Measurements from ENCODE around the gene TBC1D22A.
A peak's percentile ranks its signal among the peaks of the same experiment; 100 is the strongest.

TBC1D22A gene

DNA sequence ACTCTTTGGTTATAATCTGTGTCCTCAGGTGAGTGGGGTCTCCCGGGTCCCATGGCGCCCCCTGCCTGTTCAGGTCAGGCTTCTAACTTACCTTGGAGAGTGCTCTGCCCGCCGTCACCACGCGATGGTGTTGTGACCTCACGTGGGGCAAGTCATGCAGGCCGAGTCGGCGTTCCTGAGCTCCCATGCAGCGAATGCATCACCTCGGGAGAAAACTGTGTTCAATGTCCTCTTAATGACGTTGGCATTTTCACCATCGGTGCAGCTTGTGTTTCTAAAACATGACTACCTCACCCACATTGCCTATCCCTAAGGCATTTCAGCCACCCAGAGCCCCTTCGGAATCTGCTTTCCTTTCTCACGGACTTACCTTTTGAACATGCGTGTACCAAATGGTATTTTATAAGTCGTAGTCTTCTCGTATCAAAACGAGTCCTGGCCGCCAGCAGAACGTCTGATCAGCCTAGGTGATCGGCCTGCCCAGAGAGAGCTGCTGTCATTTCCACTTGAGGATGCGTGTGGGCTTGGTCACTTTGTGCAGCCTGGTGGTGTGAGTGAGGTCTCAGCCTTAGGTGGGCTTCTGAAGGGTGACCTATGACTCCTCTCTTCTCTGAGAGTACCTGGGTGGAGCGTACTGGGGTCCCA is 64.8 kb downstream of the TBC1D22A start:
- Histone ChIP-seq H3K9ac (ENCODE audit: low read length in 2 of 2) (no peak overlapping the region), H3K9me3 (ENCODE audit: control insufficient read depth in 2 of 2, low read length in 2 of 2) (no peaks in the 10 kb centered on the region), H3K27ac (ENCODE audit: low read length) (no peak overlapping the region), H3K27me3 (ENCODE audit: control insufficient read depth in 1 of 2, insufficient read depth in 2 of 2, low read length in 2 of 2) (no peaks in the 10 kb centered on the region), H3K4me3 (ENCODE audit: low read length in 2 of 2) (no peak overlapping the region), H3K4me1 (ENCODE audit: control insufficient read depth, insufficient read depth, low read length) (peaks cover 28% of the 10 kb centered on the region), H3K36me3 (ENCODE audit: control insufficient read depth in 2 of 2, insufficient read depth in 2 of 2, low read length in 2 of 2) (peaks cover 0 to 11% of the 10 kb centered on the region in 2 donors)

DNA sequence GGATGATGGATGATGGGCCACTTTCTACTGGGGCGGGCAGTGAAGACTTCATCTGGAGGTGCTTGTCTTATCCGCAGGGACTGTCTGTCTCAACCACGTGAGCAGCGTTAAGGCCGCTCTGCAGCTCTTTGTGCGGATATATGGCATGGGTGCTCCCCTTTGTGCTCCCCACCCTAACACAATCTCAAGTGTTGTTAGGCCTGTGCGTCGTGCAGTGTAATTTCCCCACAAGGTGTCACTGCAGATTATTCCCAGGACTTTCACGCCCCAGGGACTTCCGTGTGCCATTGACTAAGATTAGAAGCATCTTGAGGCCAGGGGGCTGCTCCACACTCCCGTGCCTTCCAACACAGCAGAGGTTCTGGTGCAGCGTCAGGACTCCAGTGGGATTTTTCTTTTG is 65.3 kb downstream of the TBC1D22A start:
- H3K4me1 ChIP-seq (ENCODE audit: control insufficient read depth, insufficient read depth, low read length): peaks cover 28% of the 10 kb centered on the region
- H3K9me3 ChIP-seq (ENCODE audit: control insufficient read depth in 2 of 2, low read length in 2 of 2): no peaks in the 10 kb centered on the region
- no peaks in the 10 kb centered on the region for H3K27me3 ChIP-seq (ENCODE audit: control insufficient read depth in 1 of 2, insufficient read depth in 2 of 2, low read length in 2 of 2)
- peaks cover 0 to 10% of the 10 kb centered on the region in 2 donors for H3K36me3 ChIP-seq (ENCODE audit: control insufficient read depth in 2 of 2, insufficient read depth in 2 of 2, low read length in 2 of 2)
- H3K4me3 ChIP-seq (ENCODE audit: low read length in 2 of 2): no peak overlapping the region
- H3K9ac ChIP-seq (ENCODE audit: low read length in 2 of 2): no peak overlapping the region
- no peak overlapping the region for H3K27ac ChIP-seq (ENCODE audit: low read length)

DNA sequence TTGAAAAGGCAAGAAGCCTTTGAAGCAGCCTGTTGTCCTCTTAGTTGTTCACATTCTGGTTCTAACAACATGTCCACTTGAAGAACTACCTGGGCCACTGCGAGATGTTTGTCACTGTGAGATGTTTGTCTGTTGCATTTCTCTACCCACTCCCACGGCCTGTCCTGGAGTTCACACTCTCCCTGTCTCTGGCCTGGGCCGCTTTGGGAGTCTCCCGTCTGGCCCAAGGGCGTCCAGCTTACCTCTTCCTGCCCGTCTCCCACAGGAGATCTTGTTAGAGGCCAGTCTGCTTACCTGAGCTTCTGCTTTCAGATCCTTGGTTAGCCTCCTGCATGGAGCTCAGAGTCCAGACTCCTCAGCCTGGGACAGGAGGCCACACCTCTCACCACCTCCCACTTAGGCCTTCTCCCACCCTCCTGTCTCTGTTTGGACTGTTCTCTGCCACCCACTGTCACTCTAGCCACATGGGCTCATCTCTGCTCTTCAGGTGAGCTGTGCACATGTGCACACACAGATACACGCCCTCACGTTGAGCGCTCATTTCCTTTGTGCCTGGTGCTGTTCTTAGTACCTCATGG is 66.0 kb downstream of the TBC1D22A start:
- Histone ChIP-seq H3K9me3 (ENCODE audit: control insufficient read depth in 2 of 2, low read length in 2 of 2) (no peaks in the 10 kb centered on the region), H3K9ac (ENCODE audit: low read length in 2 of 2) (no peak overlapping the region), H3K27me3 (ENCODE audit: control insufficient read depth in 1 of 2, insufficient read depth in 2 of 2, low read length in 2 of 2) (no peaks in the 10 kb centered on the region), H3K4me1 (ENCODE audit: control insufficient read depth, insufficient read depth, low read length) (peaks cover 28% of the 10 kb centered on the region), H3K36me3 (ENCODE audit: control insufficient read depth in 2 of 2, insufficient read depth in 2 of 2, low read length in 2 of 2) (peaks cover 0 to 6% of the 10 kb centered on the region in 2 donors), H3K4me3 (ENCODE audit: low read length in 2 of 2) (no peak overlapping the region), H3K27ac (ENCODE audit: low read length) (no peak overlapping the region)

DNA sequence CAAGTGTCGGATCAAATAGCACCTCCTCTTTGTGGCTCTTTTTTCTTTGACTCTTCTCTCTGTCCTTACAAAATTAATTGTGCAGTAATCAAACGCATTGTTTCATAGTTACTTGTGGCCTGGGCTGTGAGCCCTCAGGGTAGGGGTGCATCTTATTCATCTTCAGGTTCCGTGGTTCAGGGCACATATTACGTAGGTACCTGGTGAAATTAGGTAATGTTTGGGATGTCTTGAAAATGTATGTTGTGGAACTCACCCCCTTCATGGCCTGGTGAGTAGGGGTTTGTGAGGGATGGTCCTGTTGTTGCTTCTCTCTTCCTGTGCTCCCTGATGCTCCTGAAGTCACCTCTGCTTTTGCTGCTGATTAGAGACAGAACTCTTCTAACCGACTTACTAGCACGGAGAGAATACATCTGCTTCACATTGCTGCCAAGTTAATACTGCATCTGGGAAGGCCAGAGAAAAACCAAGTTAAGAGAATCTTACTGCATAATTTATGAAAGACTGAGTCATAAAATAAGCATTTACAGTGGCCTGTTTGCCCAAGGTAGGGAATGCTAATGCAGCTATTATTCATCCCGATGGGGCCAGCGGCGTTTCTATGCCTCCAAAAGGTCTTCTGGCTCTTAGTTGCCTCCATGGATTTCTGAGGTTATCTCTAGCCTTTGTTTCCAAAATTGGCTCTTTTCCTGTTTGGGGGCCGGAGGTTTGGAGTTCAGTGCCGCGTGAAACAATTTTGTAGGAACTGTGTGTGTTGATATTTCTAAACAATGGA is 66.9 kb downstream of the TBC1D22A start:
- Histone ChIP-seq H3K4me1 (ENCODE audit: control insufficient read depth, insufficient read depth, low read length) (peaks cover 28% of the 10 kb centered on the region), H3K9me3 (ENCODE audit: control insufficient read depth in 2 of 2, low read length in 2 of 2) (no peaks in the 10 kb centered on the region), H3K36me3 (ENCODE audit: control insufficient read depth in 2 of 2, insufficient read depth in 2 of 2, low read length in 2 of 2) (peaks cover 0 to 3% of the 10 kb centered on the region in 2 donors), H3K27me3 (ENCODE audit: control insufficient read depth in 1 of 2, insufficient read depth in 2 of 2, low read length in 2 of 2) (no peaks in the 10 kb centered on the region), H3K27ac (ENCODE audit: low read length) (peak overlapping the region; percentile 49), H3K4me3 (ENCODE audit: low read length in 2 of 2) (peak overlapping the region in 1 of 2 donors; percentile 35), H3K9ac (ENCODE audit: low read length in 2 of 2) (peak overlapping the region; percentile 4 to 29)

DNA sequence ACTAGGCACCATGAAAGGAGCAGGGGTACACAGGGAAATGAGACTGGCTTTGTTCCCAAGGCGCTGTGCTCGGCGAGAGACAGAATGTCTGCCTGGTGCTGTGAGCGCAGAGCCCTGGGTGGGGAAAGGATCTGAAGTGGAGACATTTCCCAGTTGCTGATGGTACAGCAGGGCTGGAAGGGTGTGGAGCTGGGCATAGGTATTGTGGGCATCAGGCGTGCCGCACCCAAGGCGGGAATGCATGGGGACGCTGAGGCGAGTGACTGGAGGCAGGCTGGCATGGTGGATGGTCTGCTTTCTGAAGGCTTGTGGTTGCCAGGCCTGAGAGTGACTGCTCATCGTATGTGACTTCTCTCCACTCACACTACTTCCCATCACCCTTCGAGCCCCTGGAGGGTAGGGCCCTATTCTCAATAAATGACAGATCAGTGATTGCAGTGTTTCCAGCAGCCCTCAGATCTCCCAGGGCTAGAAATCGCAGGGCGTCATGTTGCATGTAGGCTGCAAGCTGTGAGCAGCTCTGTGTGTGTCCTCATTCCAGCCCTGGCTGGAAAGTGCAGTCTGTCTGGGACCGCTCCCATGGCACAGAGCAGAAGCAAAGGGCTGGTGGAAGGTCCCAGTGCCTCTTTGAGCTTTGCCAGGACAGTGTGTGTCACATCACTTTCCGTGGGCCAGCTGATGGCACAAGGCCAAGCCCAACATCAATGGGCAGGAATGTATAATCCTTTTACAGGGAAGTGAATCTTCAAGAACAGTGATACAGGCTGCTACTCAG is 67.7 kb downstream of the TBC1D22A start:
- Histone ChIP-seq H3K9ac (ENCODE audit: low read length in 2 of 2) (peak overlapping the region; percentile 4 to 29), H3K4me3 (ENCODE audit: low read length in 2 of 2) (peak overlapping the region; percentile 3 to 35), H3K4me1 (ENCODE audit: control insufficient read depth, insufficient read depth, low read length) (peaks cover 28% of the 10 kb centered on the region), H3K27ac (ENCODE audit: low read length) (peak overlapping the region; percentile 49), H3K36me3 (ENCODE audit: control insufficient read depth in 2 of 2, insufficient read depth in 2 of 2, low read length in 2 of 2) (peaks cover 0 to 3% of the 10 kb centered on the region in 2 donors), H3K9me3 (ENCODE audit: control insufficient read depth in 2 of 2, low read length in 2 of 2) (peaks cover 0 to 4% of the 10 kb centered on the region in 2 donors), H3K27me3 (ENCODE audit: control insufficient read depth in 1 of 2, insufficient read depth in 2 of 2, low read length in 2 of 2) (no peaks in the 10 kb centered on the region)

DNA sequence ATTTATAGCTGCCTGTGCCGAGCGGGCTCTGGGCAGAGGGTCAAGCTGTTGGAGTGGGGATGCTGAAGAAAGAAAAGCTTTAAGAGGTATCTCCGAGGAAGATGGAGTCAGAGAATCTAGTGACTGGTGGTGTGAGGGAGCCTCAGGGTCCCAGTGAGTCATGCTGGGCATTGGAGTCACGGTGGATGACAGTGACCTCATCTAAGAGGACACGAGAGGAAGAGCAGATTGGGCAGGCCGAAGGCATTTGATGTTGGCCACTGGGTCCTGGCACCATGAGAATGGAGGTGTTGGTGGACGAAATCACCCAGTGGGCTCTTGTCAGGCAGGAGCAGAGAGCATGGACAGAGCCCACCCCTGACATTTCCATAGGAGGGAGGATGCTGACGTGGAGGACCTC is 68.4 kb downstream of the TBC1D22A start:
- Histone ChIP-seq H3K27ac (ENCODE audit: low read length) (no peak overlapping the region), H3K4me3 (ENCODE audit: low read length in 2 of 2) (no peak overlapping the region), H3K9me3 (ENCODE audit: control insufficient read depth in 2 of 2, low read length in 2 of 2) (peaks cover 0 to 4% of the 10 kb centered on the region in 2 donors), H3K4me1 (ENCODE audit: control insufficient read depth, insufficient read depth, low read length) (peaks cover 28% of the 10 kb centered on the region), H3K9ac (ENCODE audit: low read length in 2 of 2) (no peak overlapping the region), H3K36me3 (ENCODE audit: control insufficient read depth in 2 of 2, insufficient read depth in 2 of 2, low read length in 2 of 2) (peaks cover 0 to 3% of the 10 kb centered on the region in 2 donors), H3K27me3 (ENCODE audit: control insufficient read depth in 1 of 2, insufficient read depth in 2 of 2, low read length in 2 of 2) (no peaks in the 10 kb centered on the region)

DNA sequence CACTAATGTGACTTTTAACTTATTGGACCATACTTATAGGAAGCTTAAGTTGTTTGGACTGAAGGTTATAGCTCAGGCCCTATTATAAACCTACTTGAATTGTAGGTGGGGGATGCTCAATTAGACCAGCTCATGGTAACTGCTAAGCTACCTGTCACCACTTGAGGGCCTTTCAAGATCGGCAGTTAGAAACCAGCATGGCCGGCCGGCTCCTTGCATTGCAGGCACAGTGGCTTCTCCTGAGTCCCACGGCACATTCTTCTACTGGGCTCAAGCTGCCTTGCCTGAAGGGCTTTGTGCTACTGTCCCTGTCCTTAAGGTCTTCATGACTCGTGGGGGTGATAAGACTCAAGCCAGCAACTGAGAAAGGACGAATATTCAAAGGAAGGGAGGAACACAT is 70.8 kb downstream of the TBC1D22A start:
- H3K27me3 ChIP-seq (ENCODE audit: control insufficient read depth in 1 of 2, insufficient read depth in 2 of 2, low read length in 2 of 2): no peaks in the 10 kb centered on the region
- H3K36me3 ChIP-seq (ENCODE audit: control insufficient read depth in 2 of 2, insufficient read depth in 2 of 2, low read length in 2 of 2): no peaks in the 10 kb centered on the region
- no peak overlapping the region for H3K4me3 ChIP-seq (ENCODE audit: low read length in 2 of 2)
- no peak overlapping the region for H3K9ac ChIP-seq (ENCODE audit: low read length in 2 of 2)
- H3K4me1 ChIP-seq (ENCODE audit: control insufficient read depth, insufficient read depth, low read length): peaks cover 28% of the 10 kb centered on the region
- H3K9me3 ChIP-seq (ENCODE audit: control insufficient read depth in 2 of 2, low read length in 2 of 2): peaks cover 0 to 4% of the 10 kb centered on the region in 2 donors
- H3K27ac ChIP-seq (ENCODE audit: low read length): no peak overlapping the region

DNA sequence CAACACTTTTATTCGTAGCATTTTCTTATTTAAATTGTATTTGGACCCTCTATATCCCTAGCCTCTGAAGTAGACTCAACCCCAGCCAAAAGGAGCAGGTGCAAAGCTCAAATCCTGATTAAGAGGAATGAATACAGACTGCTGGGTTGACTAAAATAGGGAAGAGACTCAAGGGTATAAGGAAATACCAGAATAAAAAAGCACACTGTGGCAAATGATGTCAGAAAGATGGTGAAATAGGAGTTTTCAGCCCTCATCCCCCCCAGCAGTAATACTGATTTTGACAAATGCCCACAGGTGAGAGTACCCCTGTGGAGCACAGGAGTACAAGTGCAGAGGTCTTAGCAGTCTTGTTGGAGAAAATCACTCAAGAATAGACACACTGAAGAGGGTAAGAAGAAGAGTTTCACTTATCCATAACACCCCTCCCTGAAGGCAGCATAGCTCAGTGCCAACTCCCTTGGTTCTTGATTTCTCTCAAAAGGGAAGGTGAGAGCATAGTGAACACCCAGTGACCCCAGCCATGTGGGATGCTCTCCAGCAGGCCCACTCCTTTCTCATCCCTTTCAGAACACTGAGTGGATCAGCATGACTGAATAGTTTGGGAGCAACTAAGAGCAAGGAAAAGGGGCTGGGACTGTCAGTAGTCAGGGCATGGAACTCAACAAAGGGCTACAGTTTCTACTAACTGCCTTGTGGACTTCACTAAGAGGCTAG is 71.7 kb downstream of the TBC1D22A start:
- Histone ChIP-seq H3K9ac (ENCODE audit: low read length in 2 of 2) (no peak overlapping the region), H3K27me3 (ENCODE audit: control insufficient read depth in 1 of 2, insufficient read depth in 2 of 2, low read length in 2 of 2) (no peaks in the 10 kb centered on the region), H3K4me3 (ENCODE audit: low read length in 2 of 2) (no peak overlapping the region), H3K4me1 (ENCODE audit: control insufficient read depth, insufficient read depth, low read length) (peaks cover 19% of the 10 kb centered on the region), H3K27ac (ENCODE audit: low read length) (no peak overlapping the region), H3K9me3 (ENCODE audit: control insufficient read depth in 2 of 2, low read length in 2 of 2) (peaks cover 0 to 4% of the 10 kb centered on the region in 2 donors), H3K36me3 (ENCODE audit: control insufficient read depth in 2 of 2, insufficient read depth in 2 of 2, low read length in 2 of 2) (no peaks in the 10 kb centered on the region)

DNA sequence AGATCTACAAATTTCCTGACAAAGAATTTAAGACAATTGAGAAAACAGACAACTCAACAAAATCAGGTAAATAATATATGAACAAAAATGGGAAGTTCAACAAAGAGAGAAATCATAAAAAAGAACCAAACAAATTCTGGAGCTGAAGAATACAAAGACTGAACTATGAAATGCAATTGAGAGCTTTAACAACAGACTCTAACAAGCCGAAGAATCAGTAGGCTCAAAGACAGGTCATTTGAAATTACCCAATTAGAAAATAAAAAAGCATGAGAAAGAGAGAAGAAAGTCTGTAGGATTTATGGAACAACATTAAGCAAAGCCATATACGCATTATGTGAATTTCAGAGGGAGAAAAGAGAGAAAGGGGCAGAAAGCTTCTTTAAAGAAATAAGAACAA is 72.8 kb downstream of the TBC1D22A start:
- Histone ChIP-seq H3K27ac (ENCODE audit: low read length) (no peak overlapping the region), H3K27me3 (ENCODE audit: control insufficient read depth in 1 of 2, insufficient read depth in 2 of 2, low read length in 2 of 2) (no peaks in the 10 kb centered on the region), H3K4me3 (ENCODE audit: low read length in 2 of 2) (no peak overlapping the region), H3K9ac (ENCODE audit: low read length in 2 of 2) (no peak overlapping the region), H3K9me3 (ENCODE audit: control insufficient read depth in 2 of 2, low read length in 2 of 2) (peaks cover 0 to 4% of the 10 kb centered on the region in 2 donors), H3K4me1 (ENCODE audit: control insufficient read depth, insufficient read depth, low read length) (peaks cover 8% of the 10 kb centered on the region), H3K36me3 (ENCODE audit: control insufficient read depth in 2 of 2, insufficient read depth in 2 of 2, low read length in 2 of 2) (no peaks in the 10 kb centered on the region)

DNA sequence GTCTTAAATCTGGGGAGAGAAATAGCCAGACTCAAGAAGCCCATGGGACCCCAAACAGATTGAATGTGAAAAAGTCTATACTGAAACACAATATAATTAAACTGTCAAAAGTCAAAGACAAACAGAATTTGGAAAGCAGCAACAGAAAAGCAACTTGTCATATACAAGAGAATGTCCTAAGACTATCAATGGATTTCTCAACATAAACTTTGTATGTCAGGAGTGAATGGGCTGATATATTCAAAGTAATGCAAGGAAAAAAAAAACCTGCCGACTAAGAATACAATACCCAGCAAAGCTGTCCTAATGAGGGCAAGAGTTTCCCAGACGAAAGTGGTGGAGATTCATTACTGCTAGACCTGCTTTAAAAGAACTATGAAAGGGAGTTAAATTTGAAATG is 73.2 kb downstream of the TBC1D22A start:
- H3K27ac ChIP-seq (ENCODE audit: low read length): no peak overlapping the region
- H3K9ac ChIP-seq (ENCODE audit: low read length in 2 of 2): no peak overlapping the region
- peaks cover 0 to 4% of the 10 kb centered on the region in 2 donors for H3K9me3 ChIP-seq (ENCODE audit: control insufficient read depth in 2 of 2, low read length in 2 of 2)
- no peak overlapping the region for H3K4me3 ChIP-seq (ENCODE audit: low read length in 2 of 2)
- peaks cover 4% of the 10 kb centered on the region for H3K4me1 ChIP-seq (ENCODE audit: control insufficient read depth, insufficient read depth, low read length)
- no peaks in the 10 kb centered on the region for H3K36me3 ChIP-seq (ENCODE audit: control insufficient read depth in 2 of 2, insufficient read depth in 2 of 2, low read length in 2 of 2)
- H3K27me3 ChIP-seq (ENCODE audit: control insufficient read depth in 1 of 2, insufficient read depth in 2 of 2, low read length in 2 of 2): no peaks in the 10 kb centered on the region
